Measurements from ENCODE around the gene COL4A6. TPM values are rescaled to one million over a fixed set of nuclear protein-coding genes. Genes with fewer than 3 reads are reported as not detected.

COL4A6 gene
- total RNA-seq, 1 experiment from 2014 or later = 1.5 TPM

GRCh38 chrX:108159028-108159670 lies 279.1 kb downstream of the COL4A6 start:
- no peak for DNase-seq (ENCODE audit: low read depth)

DNA sequence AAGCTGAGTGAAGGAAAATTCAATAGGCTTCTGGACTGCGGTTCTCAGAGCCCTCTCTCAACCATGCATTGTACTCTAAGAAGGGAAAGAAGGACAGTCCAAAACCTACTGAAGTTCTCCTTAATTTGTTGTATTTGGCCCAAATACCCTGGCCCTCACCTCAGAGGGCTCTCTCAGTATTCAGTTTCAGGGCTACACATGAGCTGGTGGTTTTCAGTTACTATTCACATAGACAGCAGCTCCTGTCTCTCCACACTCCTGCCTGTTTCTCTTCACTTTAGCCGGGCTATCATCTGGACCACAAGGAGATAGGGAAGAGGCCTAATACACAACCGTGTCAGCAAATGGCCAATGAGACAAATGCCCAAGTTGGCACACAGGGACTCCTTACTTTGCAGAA lies 280.6 kb downstream of the COL4A6 start:
- DNase-seq (ENCODE audit: low read depth) = no peak

GRCh38 chrX:108156934-108157466 lies 281.2 kb downstream of the COL4A6 start:
- no peak for DNase-seq (ENCODE audit: low read depth)

- no peak for DNase-seq (ENCODE audit: low read depth)
Measured at GRCh38 chrX:108156082-108156481, 282.1 kb downstream of the COL4A6 start.

DNA sequence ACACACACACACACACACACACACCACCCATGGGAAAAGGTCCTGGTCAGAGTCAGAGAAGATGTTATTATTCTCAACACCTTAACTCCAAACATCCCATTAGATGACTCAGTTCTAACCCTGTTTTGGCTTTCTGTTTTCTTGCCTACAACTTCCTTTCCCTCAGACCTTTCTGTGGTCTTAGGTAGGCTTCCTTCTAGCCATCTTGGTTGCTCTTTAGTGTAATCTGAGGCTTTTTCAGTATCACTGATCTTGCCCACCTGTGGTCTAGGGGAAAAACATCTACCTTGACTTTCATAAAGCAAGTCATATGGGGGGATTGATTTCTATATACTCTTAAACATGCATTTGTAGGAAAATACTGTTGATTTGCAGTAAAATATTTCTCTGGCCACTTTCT lies 289.7 kb downstream of the COL4A6 start:
- no peak for DNase-seq (ENCODE audit: low read depth)

- DNase-seq (ENCODE audit: low read depth) = no peak
Measured at GRCh38 chrX:108138814-108139702, 299.2 kb downstream of the COL4A6 start.

- no peak for DNase-seq (ENCODE audit: low read depth)
Measured at GRCh38 chrX:108134724-108135123, 303.5 kb downstream of the COL4A6 start.

DNA sequence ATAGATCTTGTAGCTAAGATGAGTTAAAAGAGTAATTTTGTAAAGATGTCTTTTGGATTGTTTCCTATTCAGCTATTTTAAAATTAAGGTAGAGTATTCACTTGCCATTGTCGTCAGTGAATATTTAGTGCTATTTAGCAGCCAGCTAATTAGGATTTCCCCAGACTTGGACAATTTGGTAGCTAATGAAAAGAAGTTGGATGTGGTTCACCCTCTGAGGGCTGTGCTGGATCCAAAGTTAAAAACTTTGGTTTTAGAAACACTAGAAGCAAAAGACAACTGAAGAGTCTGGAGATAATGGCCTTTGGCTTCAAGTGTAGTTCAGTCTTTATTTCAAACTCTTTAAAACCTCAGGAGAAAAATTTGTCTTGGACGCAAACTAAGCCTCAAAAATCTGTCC lies 305.3 kb downstream of the COL4A6 start:
- DNase-seq (ENCODE audit: low read depth) = no peak

GRCh38 chrX:108132034-108132433 lies 306.2 kb downstream of the COL4A6 start:
- no peak for DNase-seq (ENCODE audit: low read depth)

GRCh38 chrX:108131471-108131870 lies 306.8 kb downstream of the COL4A6 start:
- DNase-seq (ENCODE audit: low read depth) = peak; percentile 44

DNA sequence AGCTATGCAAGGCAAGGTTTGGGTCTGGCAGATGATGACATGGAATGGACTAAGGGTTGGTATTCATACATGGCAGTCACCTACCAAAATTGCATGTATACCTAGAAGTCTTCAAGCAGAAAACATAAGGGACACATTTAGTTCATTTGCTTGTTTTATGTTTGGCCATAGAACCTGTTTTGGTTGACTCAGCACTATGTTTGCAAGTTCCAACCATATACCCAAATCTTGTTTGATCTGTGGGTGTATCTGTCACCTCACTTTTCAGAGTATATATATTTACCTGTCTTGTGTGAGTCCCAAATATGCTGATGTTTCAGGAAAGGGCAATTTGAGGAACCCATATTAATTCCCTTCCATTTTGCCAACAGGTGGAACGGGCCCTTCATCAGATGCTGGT lies 307.3 kb downstream of the COL4A6 start:
- DNase-seq (ENCODE audit: low read depth) = no peak

DNA sequence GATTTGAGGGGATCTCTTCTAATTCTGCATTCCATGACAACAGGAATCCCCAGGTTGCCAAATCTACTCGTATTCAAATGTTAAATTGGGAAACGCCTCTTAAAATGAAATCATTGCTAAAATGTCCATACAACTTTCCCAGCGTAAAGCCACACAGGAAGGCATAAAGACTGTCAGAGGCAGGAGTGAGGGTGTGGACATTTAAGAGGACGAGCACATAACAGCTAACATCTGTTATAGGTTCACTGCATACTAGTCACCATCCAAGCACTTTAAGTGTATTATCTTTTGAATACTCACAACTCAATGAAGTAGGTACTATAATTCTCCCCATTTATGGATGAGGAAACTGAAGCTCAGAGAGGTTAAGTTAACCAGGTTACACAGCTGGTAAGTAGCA lies 311.1 kb downstream of the COL4A6 start:
- no peak for DNase-seq (ENCODE audit: low read depth)

DNA sequence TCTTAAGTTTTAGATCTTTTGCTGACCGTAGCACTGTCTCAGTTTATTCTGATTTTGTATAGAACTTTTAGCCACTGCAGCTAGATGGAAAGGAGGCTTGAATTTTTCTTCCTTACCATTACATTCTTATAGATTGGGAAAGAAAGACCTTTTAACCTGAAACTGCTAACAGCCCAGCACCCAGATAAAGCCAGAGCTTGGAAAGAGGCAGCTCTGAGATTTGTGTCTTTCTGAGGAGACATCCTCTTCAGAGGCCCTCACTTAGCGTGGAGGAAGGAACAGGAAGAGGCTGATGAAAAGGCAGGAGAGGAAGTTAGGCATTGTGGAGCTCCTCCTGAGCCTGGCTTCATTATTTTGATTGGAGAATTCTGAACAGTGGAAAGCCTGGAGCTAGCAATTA lies 311.6 kb downstream of the COL4A6 start:
- DNase-seq (ENCODE audit: low read depth) = no peak

GRCh38 chrX:108123591-108124366 lies 314.4 kb downstream of the COL4A6 start:
- DNase-seq (ENCODE audit: low read depth) = no peak

GRCh38 chrX:108122748-108123147 lies 315.5 kb downstream of the COL4A6 start:
- no peak for DNase-seq (ENCODE audit: low read depth)

DNA sequence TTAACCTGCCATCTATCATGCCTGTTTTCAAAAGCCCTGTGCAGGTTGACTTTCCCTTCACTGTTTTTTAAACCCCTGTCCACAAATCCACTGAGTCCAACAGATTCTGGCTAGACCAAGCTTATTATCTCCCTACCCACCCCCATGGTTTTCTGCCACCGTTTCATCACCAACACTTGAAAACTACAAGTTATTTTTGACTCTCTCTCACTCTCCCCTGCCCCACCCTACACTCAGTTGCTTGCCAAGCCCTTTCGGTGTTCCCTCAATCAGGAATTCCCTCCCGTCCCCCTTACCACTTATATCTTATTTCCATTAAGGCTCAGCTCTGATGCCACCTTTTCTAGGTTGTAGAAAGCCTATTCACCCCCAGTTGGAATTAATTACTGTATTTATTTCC lies 316.9 kb downstream of the COL4A6 start:
- no peak for DNase-seq (ENCODE audit: low read depth)

GRCh38 chrX:108117988-108118387 lies 320.2 kb downstream of the COL4A6 start:
- DNase-seq (ENCODE audit: low read depth) = no peak

DNA sequence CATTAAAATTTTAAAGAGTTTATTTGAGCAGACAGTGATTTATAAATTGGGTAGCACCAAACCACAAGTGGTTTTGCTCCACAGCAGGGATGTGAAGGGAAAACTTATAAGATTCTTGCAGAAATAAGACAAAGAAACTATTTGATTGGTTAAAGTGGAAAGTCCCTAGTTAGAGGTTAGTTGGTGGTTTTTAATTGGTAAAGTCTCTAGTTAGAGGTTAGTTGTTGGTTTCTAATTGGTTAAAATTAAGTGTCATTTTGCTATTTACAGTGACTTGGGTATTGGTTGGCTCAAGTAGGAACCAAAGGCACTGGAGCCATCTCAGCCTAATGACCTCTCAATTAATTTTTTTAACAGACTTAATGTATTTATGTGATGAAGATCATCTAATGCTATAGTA lies 323.7 kb downstream of the COL4A6 start:
- DNase-seq (ENCODE audit: low read depth) = no peak
